Measurements from ENCODE around the gene TPM1.

DNA sequence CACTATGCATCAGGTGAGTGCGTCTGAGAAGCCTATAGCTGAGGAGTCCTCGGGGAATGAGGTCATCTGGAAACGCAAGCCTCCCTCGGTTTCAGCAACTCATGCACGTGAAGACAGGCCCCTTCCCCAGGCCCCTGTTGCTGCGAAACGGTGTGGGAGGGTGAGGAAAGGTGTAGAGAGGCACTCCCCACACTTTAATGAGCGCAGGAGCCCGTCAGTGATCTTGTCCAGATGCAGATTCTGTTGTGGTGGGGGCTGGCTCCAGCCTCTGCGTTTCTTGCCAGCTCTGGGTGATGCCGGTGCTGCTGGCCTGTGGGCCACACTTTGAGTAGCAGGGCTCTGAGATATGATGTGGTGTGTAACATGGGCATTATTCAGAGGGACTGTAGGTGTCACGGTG is 40.5 kb downstream of the TPM1 start:
- no peak for TF ChIP-seq POLR2A (IDR thresholded peaks at IDR 0.05)
- no peak for TF ChIP-seq CTCF (IDR thresholded peaks at IDR 0.05)
